GM08714 (cell line): ENCODE results near the gene NLRC5.
A peak's percentile ranks its signal among the peaks of the same experiment; 100 is the strongest.

Experiments
- H3K4me3 ChIP-seq: fragments of 200-500 bp; sonication (Bioruptor generic); 2 replicates; pipeline ENCODE4 v1.5.1; 2014; ENCODE audit warnings: mild to moderate bottlenecking, low read length, inconsistent platforms
- ZNF274 ChIP-seq: IDR thresholded peaks from 2 replicates; pipeline ENCODE4 v1.6.1; 2012; ENCODE audit warnings: mild to moderate bottlenecking, low read depth, low read length

Gene NLRC5

DNA sequence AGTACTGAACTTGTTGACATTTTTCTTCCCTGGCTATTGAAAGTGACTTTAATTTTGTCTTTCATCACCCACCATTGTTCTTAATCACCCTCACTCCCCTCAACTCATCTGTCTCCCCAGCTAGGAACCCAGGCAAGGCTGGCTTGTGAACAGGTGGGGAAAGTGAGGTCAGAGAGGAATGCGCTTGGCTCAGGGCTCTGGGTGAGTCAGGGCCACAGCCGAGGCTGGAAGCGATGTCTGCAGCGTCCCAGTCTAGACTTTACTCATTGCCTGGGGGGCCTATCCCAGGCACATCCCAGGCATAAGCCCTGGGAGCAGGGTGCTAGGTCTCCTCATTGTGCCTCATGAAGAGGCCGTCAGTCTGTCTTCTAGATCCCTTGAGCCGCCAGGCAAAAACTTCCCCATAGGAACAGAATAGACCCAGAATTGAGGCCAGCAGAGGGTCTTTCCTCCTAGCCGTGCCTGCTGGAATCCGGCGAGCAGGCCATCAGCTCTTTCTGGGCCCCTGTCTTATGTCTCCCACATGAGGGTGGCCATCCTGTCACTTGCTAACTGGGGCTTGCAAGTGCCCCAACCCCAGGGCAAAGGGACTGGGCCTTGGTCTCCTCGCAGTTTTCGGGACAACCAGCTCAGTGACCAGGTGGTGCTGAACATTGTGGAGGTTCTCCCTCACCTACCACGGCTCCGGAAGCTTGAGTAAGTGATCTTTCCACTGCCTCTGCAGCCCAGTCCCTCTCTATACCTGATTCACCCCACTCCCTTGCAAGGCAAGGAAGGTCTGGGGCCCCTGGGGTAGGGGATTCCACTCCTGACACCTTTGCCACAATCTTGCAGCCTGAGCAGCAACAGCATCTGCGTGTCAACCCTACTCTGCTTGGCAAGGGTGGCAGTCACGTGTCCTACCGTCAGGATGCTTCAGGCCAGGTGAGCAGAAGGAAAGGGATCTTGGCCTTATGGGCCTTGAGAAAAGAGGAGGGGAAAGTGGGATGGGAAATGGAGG, 40.1 kb downstream of the NLRC5 start:
- TF ChIP-seq ZNF274, result no peak
- H3K4me3 ChIP-seq, result no peak overlapping the region

- TF ChIP-seq ZNF274, result no peak
- no peak overlapping the region for H3K4me3 ChIP-seq
Observed at GRCh38 chr16:57030346-57030902, 41.1 kb downstream of the NLRC5 start.

DNA sequence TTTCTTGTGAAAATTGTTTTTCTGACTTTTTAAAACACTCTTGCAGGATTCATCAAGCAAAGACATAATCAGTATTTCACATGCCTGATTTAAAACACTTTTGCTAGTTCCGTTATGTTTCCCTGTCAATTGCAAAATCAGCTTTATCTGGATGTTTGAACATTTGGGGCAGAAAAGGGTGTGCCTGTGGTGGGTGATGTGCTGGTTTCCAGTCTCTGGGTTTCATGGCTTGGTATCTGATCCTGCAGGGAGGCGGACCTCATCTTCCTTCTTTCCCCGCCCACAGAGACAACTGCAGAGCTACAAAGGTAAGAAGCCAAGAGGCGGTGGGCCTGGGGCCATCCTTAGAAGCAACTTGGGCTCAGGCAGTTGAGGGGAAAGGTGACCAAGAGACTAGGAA, 41.8 kb downstream of the NLRC5 start:
- no peak overlapping the region for H3K4me3 ChIP-seq
- no peak for TF ChIP-seq ZNF274

- TF ChIP-seq ZNF274, result no peak
- H3K4me3 ChIP-seq, result no peak overlapping the region
Observed at GRCh38 chr16:57032346-57032745, 43.0 kb downstream of the NLRC5 start.

DNA sequence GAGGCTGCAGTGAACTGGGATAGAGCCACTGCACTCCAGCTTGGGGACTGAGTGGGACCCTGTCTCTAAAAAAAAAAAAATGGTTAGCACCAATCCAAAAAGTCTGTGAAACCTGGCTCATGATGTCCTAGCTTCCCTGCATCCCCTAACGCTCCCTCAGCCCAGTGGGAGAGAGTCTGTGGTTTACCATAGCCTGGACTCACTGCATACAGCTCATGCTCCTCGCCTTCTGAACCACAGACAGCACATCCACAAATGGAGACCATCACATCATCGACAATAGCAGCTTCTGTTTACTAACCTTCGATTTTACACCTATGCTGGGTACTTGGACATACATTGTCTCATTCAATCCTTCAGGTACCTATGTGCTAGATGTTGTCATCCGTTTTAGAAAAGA, 43.6 kb downstream of the NLRC5 start:
- H3K4me3 ChIP-seq, result no peak overlapping the region
- TF ChIP-seq ZNF274, result no peak

DNA sequence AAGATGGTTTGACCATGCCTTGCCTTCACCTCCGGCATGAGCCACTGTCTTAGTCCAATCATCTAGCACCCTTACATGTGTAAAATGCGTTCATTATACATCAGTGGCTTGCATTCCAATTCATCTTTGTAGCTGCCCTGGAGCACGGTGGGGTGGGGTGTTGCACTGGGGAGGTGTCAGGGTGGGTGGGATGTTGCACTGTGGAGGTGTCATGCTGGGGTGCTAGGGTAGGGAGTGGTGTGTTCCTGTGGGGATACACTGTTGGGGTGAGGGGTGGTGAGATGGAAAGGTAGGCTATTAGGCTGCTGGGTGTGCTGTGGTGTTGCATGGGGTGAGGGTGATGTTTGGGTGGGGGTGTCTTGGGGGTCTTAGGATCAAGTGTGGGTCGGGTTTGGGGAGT, 47.0 kb downstream of the NLRC5 start:
- no peak overlapping the region for H3K4me3 ChIP-seq
- no peak for TF ChIP-seq ZNF274

DNA sequence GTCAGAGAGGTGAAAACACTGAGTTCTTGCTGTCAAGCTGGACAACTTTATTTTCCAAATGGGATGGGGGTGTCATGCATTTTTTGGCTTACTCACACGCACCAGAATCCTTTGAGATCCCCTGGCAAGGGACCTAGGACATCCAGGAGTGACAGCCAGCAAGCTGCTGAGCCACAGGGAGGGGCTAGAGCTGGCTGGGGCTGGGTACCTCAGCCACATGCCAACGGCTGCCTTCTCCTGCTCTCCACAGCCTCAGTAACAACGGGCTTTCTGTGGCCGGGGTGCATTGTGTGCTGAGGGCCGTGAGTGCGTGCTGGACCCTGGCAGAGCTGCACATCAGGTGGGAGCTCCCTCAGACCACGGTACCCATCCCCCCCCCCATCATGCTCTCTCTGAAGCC, 47.6 kb downstream of the NLRC5 start:
- no peak for TF ChIP-seq ZNF274
- no peak overlapping the region for H3K4me3 ChIP-seq

GRCh38 chr16:57038166-57038565, 48.8 kb downstream of the NLRC5 start:
- H3K4me3 ChIP-seq, result no peak overlapping the region
- TF ChIP-seq ZNF274, result no peak

DNA sequence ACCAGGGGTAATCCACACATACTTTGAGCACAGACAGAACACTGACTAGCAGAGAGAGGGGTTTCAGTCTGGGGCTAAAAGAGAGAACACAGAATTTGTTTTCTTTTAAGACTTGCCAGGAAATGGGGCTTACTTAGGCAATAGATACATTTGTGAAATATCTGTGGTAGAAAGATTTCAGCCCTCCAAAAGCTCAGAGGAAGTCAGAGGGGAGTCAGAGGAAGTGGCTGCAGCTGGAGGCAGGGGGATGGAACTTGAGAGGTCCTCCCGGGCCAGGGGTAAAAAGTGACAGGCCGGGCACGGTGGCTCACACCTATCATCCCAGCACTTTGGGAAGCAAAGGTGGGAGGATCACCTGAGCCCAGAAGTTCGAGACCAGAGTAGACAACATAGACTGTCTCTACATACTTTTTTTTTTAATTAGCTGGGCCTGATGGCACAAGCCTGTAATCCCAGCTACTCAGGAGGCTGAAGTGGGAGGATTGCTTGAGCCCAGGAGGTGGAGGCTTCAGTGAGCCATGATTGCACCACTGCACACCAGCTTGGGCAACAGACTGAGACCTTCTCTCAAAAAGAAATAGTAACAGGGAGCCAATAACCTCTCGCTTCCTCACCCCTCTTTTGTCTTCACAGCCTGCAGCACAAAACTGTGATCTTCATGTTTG, 49.9 kb downstream of the NLRC5 start:
- no peak overlapping the region; the same call in 1 of the 2 replicates for H3K4me3 ChIP-seq
- TF ChIP-seq ZNF274, result no peak

DNA sequence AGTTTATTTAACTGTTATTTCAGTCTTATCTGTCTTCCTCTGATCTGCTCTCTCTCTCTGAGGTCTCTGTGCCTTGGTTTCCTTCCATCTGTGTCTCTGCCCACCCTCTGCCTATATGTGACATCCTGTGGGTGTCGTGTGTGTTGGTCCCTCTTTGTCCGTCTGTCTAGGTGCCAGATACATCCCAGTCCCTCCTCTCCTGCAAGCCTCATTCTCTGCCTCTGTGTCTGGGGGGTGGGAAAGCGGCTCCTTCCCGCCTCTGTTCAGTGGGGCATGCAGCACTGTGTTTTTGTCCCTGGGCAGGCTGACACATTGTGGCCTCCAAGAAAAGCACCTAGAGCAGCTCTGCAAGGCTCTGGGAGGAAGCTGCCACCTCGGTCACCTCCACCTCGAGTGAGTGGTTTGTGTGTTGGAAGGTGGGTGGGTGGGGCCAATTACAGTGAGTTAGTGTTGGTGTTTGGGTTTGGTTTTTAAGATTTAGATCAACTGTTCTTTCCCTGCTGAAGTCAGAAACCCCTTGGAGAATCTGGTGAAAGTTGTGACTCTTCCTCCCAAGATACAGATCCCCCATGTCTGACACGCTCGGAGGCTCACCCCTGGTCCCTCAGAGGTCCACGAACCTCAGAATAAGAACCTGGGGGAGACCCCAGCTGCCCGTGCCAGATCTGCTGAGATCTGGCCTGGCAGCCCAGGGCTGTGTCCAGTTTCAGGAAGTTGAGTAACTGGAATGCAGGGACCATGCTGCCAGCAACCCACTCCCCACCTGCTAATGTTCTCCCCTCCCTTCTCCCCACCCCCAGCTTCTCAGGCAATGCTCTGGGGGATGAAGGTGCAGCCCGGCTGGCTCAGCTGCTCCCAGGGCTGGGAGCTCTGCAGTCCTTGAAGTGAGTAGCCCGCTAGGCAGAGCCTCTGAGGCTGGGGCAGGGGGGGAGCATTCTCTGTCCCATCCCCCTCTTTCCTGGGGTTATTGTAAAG, 52.1 kb downstream of the NLRC5 start:
- H3K4me3 ChIP-seq, result peak overlapping the region; percentile 15; the same call in 1 of the 2 replicates
- no peak for TF ChIP-seq ZNF274

DNA sequence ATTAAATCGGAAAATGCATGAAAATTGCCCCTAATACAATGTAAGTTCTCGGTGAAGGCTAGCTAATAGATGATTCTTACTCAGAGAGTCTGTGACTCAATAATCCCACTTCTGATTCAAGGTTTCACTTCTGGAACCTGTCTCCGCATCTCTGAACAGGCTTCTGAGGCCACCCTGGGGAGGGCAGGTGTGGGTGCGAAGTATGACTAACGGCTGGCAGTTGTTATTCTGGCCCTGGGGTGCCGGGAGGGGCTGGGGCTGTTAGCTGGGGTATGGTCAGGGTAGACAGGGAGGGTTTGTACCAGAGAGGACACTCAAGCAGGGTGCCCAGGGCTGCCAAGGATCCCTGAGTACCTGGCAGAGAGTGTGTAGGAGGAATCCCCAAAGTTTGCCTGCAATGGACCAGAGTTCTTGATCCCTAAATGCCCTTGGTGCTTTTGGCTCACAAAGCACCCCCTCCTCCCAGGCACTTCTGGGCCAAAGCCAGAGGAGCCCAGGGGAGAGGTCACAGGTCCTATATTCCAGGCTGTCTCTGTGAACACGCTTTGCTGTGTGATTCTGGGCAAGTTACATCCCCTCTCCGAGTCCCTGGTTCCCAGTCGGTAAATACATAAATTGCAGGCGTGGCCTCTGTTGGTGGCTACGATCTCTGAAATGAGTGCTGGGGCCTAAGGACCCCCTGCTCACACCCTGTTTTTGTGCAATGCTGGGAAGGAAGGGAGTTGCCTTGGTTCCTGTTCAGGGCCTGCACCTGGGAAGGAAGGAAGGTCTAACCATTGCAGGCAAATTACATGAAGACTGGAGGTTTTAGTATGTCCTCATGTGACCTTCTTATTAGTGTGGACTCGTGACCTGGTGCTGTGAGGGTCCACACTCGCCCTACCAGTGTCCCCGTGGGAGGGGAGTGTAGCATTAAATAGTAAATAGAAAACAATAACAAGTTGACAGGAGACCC, 53.1 kb downstream of the NLRC5 start:
- TF ChIP-seq ZNF274, result no peak
- peak overlapping the region; percentile 22; the same call in 1 of the 2 replicates for H3K4me3 ChIP-seq

- no peak overlapping the region; the same call in 1 of the 2 replicates for H3K4me3 ChIP-seq
- no peak for TF ChIP-seq ZNF274
Observed at GRCh38 chr16:57043248-57043647, 53.9 kb downstream of the NLRC5 start.
